PC-9 (cell line): ENCODE results near the gene AHI1. TPM values are rescaled to one million over a fixed set of nuclear protein-coding genes. Genes with fewer than 3 reads are reported as not detected.

Source experiments
- BruUV-seq: library from RNA; stranded (reverse); fragments of 400-500 nt; replicated peaks from 2 replicates; lab custom pipeline; 2021; lab: Mats Ljungman, UMichigan
- CTCF ChIA-PET: fragments of 300-600 bp; sonication (Branson Sonifier 250); formaldehyde crosslinking; loops from one replicate; lab custom pipeline; 2022; ENCODE audit warnings: antibody characterized with exemption; lab: Charles Lee
- POLR2A ChIA-PET: fragments of 300-600 bp; sonication (Branson Sonifier 250); formaldehyde crosslinking; loops from one replicate; lab custom pipeline; 2022; ENCODE audit warnings: antibody characterized with exemption; ENCODE audit not compliant: unreplicated experiment; lab: Charles Lee
- DNase-seq, 2 experiments: peaks; one replicate each; pipeline versions ENCODE4 v3.0.0 to v3.0.0-alpha.2; 2015 to 2022; ENCODE audit warnings: mixed read lengths in 1 of 2
- H2AFZ ChIP-seq: fragments of 200-600 bp; sonication (generic); 2 replicates; pipeline ENCODE4 v1.8.1; 2017; ENCODE audit warnings: antibody characterized with exemption
- H3F3A ChIP-seq: fragments of 200-600 bp; sonication (generic); 2 replicates; pipeline ENCODE4 v1.8.1; 2017; ENCODE audit warnings: antibody characterized with exemption, mild to moderate bottlenecking, low read depth; ENCODE audit not compliant: insufficient read depth
- H3K27ac ChIP-seq: fragments of 200-600 bp; sonication (generic); 2 replicates; pipeline ENCODE4 v1.6.1; 2016; ENCODE audit warnings: mixed run types
- H3K27me3 ChIP-seq: fragments of 200-600 bp; sonication (generic); 2 replicates; pipeline ENCODE4 v1.6.1; 2016; ENCODE audit warnings: low read depth, mixed run types; ENCODE audit not compliant: insufficient read depth
- H3K36me3 ChIP-seq: fragments of 200-600 bp; sonication (generic); 2 replicates; pipeline ENCODE4 v1.6.1; 2016; ENCODE audit warnings: low read depth, mixed run types
- H3K4me1 ChIP-seq: fragments of 200-600 bp; sonication (generic); replicated peaks from 2 replicates; pipeline ENCODE4 v1.6.1; 2016; ENCODE audit warnings: mixed run types; ENCODE audit not compliant: insufficient read depth
- H3K4me2 ChIP-seq: fragments of 200-600 bp; sonication (generic); 2 replicates; pipeline ENCODE4 v1.6.1; 2017; ENCODE audit warnings: mixed run types
- H3K4me3 ChIP-seq: fragments of 200-600 bp; sonication (generic); 2 replicates; pipeline ENCODE4 v1.6.1; 2016; ENCODE audit warnings: mixed run types
- H3K79me2 ChIP-seq: fragments of 200-600 bp; sonication (generic); 2 replicates; pipeline ENCODE4 v1.6.1; 2017; ENCODE audit warnings: low read depth, mixed run types
- H3K9me2 ChIP-seq: fragments of 200-600 bp; sonication (generic); 2 replicates; pipeline ENCODE4 v1.8.1; 2017; ENCODE audit warnings: mild to moderate bottlenecking; ENCODE audit not compliant: insufficient read depth
- H3K9me3 ChIP-seq: fragments of 200-600 bp; sonication (generic); 2 replicates; pipeline ENCODE4 v1.8.1; 2016; ENCODE audit warnings: low read depth; ENCODE audit not compliant: insufficient read depth
- H4K20me1 ChIP-seq: fragments of 200-600 bp; sonication (generic); 2 replicates; pipeline ENCODE4 v1.8.1; 2017; ENCODE audit not compliant: insufficient read depth
- CTCF ChIP-seq: fragments of 200-600 bp; sonication (generic); conservative IDR thresholded peaks from 2 replicates; pipeline ENCODE4 v1.6.1; 2017; ENCODE audit warnings: mixed run types, antibody characterized with exemption, mild to moderate bottlenecking, moderate library complexity
- EZH2 ChIP-seq: fragments of 200-600 bp; sonication (generic); IDR thresholded peaks from 2 replicates; pipeline ENCODE4 v1.8.0; 2017; ENCODE audit warnings: antibody characterized with exemption, low read depth
- intact Hi-C: fragments of 100-400 bp; cut with micrococcal nuclease; formaldehyde crosslinking; loops from one replicate; pipeline ENCODE4 v1.10.0; 2022; ENCODE audit not compliant: unreplicated experiment
- total RNA-seq: library from RNA; stranded (reverse); gene quantifications from 2 replicates; pipeline ENCODE4 v1.2.3, GENCODE V29; 2021

Gene AHI1
- total RNA-seq, 1 experiment from 2014 or later, result 19.9 TPM

- CTCF ChIA-PET, result no interaction called here
- no TSS peak for BruUV-seq
- no peaks in the 10 kb centered on the region; the same call in 1 of the 2 replicates for H3F3A ChIP-seq
- no peak overlapping the region for H3K4me3 ChIP-seq
- H3K27ac ChIP-seq, result no peak overlapping the region
- H3K9me2 ChIP-seq, result no peaks in the 10 kb centered on the region
- no peak for DNase-seq
- H2AFZ ChIP-seq, result no peak overlapping the region
- no peaks in the 10 kb centered on the region for H3K79me2 ChIP-seq
- H4K20me1 ChIP-seq, result no peaks in the 10 kb centered on the region
- POLR2A ChIA-PET, result no interaction called here
- H3K27me3 ChIP-seq, result no peaks in the 10 kb centered on the region
- no peak overlapping the region for H3K4me2 ChIP-seq
- H3K9me3 ChIP-seq, result no peaks in the 10 kb centered on the region
- H3K36me3 ChIP-seq, result no peaks in the 10 kb centered on the region
- TF ChIP-seq CTCF (no peak), EZH2 (no peak)
- intact Hi-C loops, result no loop called here
- no peaks in the 10 kb centered on the region for H3K4me1 ChIP-seq
Observed at GRCh38 chr6:135296715-135297114, 200.8 kb downstream of the AHI1 start.

- TF ChIP-seq CTCF, result no peak
- TF ChIP-seq EZH2, result no peak
- no peaks in the 10 kb centered on the region for H3K27me3 ChIP-seq
- BruUV-seq, result no TSS peak
- no peak for DNase-seq
- no peak overlapping the region for H2AFZ ChIP-seq
- H3K9me2 ChIP-seq, result no peaks in the 10 kb centered on the region
- no peaks in the 10 kb centered on the region for H3K4me1 ChIP-seq
- no peaks in the 10 kb centered on the region; the same call in 1 of the 2 replicates for H3F3A ChIP-seq
- ChIA-PET POLR2A (no interaction called here), CTCF (no interaction called here)
- intact Hi-C loops, result no loop called here
- no peaks in the 10 kb centered on the region for H3K79me2 ChIP-seq
- H3K4me3 ChIP-seq, result no peak overlapping the region
- no peak overlapping the region for H3K4me2 ChIP-seq
- no peaks in the 10 kb centered on the region for H3K9me3 ChIP-seq
- no peak overlapping the region for H3K27ac ChIP-seq
- no peaks in the 10 kb centered on the region for H3K36me3 ChIP-seq
- H4K20me1 ChIP-seq, result no peaks in the 10 kb centered on the region
Observed at GRCh38 chr6:135295085-135295484, 202.5 kb downstream of the AHI1 start.

GRCh38 chr6:135291288-135292076 is 206.1 kb downstream of the AHI1 start:
- POLR2A ChIA-PET, result no interaction called here

More at GRCh38 chr6:135291288-135292076, 206.1 kb downstream of the AHI1 start:
- intact Hi-C loops, result no loop called here
- no peaks in the 10 kb centered on the region for H3K9me2 ChIP-seq
- H3K4me1 ChIP-seq, result no peaks in the 10 kb centered on the region
- H2AFZ ChIP-seq, result no peak overlapping the region
- no peaks in the 10 kb centered on the region; the same call in 1 of the 2 replicates for H3F3A ChIP-seq
- BruUV-seq, result no TSS peak
- H3K9me3 ChIP-seq, result no peaks in the 10 kb centered on the region
- H3K79me2 ChIP-seq, result no peaks in the 10 kb centered on the region
- no peaks in the 10 kb centered on the region for H3K27me3 ChIP-seq
- CTCF ChIA-PET, result no interaction called here
- no peak overlapping the region for H3K27ac ChIP-seq
- H4K20me1 ChIP-seq, result no peaks in the 10 kb centered on the region
- DNase-seq, result no peak
- H3K4me3 ChIP-seq, result no peak overlapping the region
- TF ChIP-seq EZH2, result no peak
- no peak for TF ChIP-seq CTCF
- H3K4me2 ChIP-seq, result no peak overlapping the region
- H3K36me3 ChIP-seq, result no peaks in the 10 kb centered on the region
